ENCODE results near the gene ENAH. TPM values are rescaled to one million over a fixed set of nuclear protein-coding genes. Genes with fewer than 3 reads are reported as not detected.

Gene ENAH
- total RNA-seq, 1 experiment from 2014 or later = 100 TPM

DNA sequence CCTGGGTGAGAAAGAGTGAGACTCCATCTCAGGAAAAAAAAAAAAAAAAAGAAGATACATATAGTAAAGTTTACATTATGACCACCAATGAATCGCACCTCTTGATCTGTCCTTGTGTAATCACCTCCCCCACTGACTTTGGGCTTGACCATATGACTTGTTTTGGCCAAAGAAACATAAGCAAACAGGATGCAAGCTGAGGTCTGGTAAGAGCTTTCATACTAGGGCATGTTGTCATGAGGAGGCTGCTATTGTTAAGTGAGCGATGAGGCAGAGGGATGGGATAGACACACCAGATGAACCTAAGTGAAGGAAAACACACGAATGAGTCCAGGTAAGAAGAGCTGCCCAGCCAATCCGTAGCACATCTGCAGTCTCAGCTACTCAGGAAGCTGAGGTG is 10.7 kb downstream of the ENAH start:
- ChIA-PET CTCF (no interaction called here), POLR2A (no interaction called here), RAD21 (ENCODE audit: low non-redundant PET in 1 of 2, low total read pairs in 2 of 2, uncharacterized antibody in 2 of 2, unreplicated experiment in 2 of 2) (no interaction called here)
- Histone ChIP-seq H3K79me2 (ENCODE audit: insufficient read depth, low read length) (peaks cover 95% of the 10 kb centered on the region), H3K4me1 (ENCODE audit: control insufficient read depth in 1 of 2, insufficient read depth in 2 of 2, low read length in 2 of 2) (no peaks in the 10 kb centered on the region), H3K9me2 (ENCODE audit: insufficient read depth) (no peaks in the 10 kb centered on the region), H2AFZ (ENCODE audit: low read depth, low read length, poor library complexity, severe bottlenecking) (no peak overlapping the region), H3K9ac (ENCODE audit: low read length) (no peak overlapping the region), H3K36me3 (ENCODE audit: control insufficient read depth in 1 of 2, insufficient read depth in 2 of 2, low read length in 2 of 2) (peaks cover 0 to 10% of the 10 kb centered on the region in 2 experiments; a peak in 1 of 4 replicates), H3K27ac (ENCODE audit: low read depth, low read length) (no peak overlapping the region), H4K20me1 (ENCODE audit: insufficient read depth) (peaks cover 8% of the 10 kb centered on the region; the same call in 1 of the 2 replicates), H3K4me3 (replicated peaks in 1 of 2; ENCODE audit: low read depth in 1 of 2, low read length in 2 of 2) (no peak overlapping the region), H3K9me3 (ENCODE audit: control insufficient read depth in 1 of 2, insufficient read depth in 1 of 2, low read depth in 1 of 2, low read length in 2 of 2) (no peaks in the 10 kb centered on the region), H3K27me3 (ENCODE audit: insufficient read depth, low read length) (no peaks in the 10 kb centered on the region), H3K4me2 (ENCODE audit: low read length) (no peak overlapping the region)
- DNase-seq (ENCODE audit: low read depth, low spot score) (no peak), ATAC-seq (no peak)
- intact Hi-C loops (cut with micrococcal nuclease) = no loop called here
- no TSS peak for BruUV-seq (replicated peaks)
- TF ChIP-seq CBX3 (IDR thresholded peaks at IDR 0.05; ENCODE audit: low read depth) = no peak
- no peak for TF ChIP-seq POLR2A (IDR thresholded peaks at IDR 0.05; ENCODE audit: borderline replicate concordance, extremely low read depth, insufficient read depth, insufficient read length)
- TF ChIP-seq TCF7L2 (IDR thresholded peaks at IDR 0.05; ENCODE audit: borderline replicate concordance, extremely low read depth, insufficient read depth, insufficient read length) = no peak
- TF ChIP-seq, protein P1, sequence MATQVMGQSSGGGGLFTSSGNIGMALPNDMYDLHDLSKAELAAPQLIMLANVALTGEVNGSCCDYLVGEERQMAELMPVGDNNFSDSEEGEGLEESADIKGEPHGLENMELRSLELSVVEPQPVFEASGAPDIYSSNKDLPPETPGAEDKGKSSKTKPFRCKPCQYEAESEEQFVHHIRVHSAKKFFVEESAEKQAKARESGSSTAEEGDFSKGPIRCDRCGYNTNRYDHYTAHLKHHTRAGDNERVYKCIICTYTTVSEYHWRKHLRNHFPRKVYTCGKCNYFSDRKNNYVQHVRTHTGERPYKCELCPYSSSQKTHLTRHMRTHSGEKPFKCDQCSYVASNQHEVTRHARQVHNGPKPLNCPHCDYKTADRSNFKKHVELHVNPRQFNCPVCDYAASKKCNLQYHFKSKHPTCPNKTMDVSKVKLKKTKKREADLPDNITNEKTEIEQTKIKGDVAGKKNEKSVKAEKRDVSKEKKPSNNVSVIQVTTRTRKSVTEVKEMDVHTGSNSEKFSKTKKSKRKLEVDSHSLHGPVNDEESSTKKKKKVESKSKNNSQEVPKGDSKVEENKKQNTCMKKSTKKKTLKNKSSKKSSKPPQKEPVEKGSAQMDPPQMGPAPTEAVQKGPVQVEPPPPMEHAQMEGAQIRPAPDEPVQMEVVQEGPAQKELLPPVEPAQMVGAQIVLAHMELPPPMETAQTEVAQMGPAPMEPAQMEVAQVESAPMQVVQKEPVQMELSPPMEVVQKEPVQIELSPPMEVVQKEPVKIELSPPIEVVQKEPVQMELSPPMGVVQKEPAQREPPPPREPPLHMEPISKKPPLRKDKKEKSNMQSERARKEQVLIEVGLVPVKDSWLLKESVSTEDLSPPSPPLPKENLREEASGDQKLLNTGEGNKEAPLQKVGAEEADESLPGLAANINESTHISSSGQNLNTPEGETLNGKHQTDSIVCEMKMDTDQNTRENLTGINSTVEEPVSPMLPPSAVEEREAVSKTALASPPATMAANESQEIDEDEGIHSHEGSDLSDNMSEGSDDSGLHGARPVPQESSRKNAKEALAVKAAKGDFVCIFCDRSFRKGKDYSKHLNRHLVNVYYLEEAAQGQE (IDR thresholded peaks at IDR 0.05; ENCODE audit: low read depth) = no peak
- no peak for TF ChIP-seq ZNF274 (IDR thresholded peaks at IDR 0.05; ENCODE audit: low read depth, low read length)
- TF ChIP-seq, protein P2, sequence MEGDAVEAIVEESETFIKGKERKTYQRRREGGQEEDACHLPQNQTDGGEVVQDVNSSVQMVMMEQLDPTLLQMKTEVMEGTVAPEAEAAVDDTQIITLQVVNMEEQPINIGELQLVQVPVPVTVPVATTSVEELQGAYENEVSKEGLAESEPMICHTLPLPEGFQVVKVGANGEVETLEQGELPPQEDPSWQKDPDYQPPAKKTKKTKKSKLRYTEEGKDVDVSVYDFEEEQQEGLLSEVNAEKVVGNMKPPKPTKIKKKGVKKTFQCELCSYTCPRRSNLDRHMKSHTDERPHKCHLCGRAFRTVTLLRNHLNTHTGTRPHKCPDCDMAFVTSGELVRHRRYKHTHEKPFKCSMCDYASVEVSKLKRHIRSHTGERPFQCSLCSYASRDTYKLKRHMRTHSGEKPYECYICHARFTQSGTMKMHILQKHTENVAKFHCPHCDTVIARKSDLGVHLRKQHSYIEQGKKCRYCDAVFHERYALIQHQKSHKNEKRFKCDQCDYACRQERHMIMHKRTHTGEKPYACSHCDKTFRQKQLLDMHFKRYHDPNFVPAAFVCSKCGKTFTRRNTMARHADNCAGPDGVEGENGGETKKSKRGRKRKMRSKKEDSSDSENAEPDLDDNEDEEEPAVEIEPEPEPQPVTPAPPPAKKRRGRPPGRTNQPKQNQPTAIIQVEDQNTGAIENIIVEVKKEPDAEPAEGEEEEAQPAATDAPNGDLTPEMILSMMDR (IDR thresholded peaks at IDR 0.05 in 2 of 3, conservative IDR thresholded peaks at IDR 0.05 in 1 of 3; ENCODE audit: borderline replicate concordance in 1 of 3, insufficient read depth in 1 of 3, low read depth in 2 of 3, low read length in 2 of 3) = no peak
- TF ChIP-seq SRF (IDR thresholded peaks at IDR 0.05; ENCODE audit: low read depth) = no peak
- TF ChIP-seq, protein P3, sequence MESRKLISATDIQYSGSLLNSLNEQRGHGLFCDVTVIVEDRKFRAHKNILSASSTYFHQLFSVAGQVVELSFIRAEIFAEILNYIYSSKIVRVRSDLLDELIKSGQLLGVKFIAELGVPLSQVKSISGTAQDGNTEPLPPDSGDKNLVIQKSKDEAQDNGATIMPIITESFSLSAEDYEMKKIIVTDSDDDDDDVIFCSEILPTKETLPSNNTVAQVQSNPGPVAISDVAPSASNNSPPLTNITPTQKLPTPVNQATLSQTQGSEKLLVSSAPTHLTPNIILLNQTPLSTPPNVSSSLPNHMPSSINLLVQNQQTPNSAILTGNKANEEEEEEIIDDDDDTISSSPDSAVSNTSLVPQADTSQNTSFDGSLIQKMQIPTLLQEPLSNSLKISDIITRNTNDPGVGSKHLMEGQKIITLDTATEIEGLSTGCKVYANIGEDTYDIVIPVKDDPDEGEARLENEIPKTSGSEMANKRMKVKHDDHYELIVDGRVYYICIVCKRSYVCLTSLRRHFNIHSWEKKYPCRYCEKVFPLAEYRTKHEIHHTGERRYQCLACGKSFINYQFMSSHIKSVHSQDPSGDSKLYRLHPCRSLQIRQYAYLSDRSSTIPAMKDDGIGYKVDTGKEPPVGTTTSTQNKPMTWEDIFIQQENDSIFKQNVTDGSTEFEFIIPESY (IDR thresholded peaks at IDR 0.05; ENCODE audit: extremely low read depth, insufficient replicate concordance, low read length) = no peak
- TF ChIP-seq YY1 (IDR thresholded peaks at IDR 0.05; ENCODE audit: extremely low read depth, insufficient replicate concordance, low read depth, low read length) = no peak
- TF ChIP-seq EGR1 (IDR thresholded peaks at IDR 0.05; ENCODE audit: low read depth) = no peak
